Choroid plexus epithelial cell (primary cell): ENCODE data around the gene KIF7.

Source experiments
- DNase-seq: peaks from one replicate; pipeline ENCODE4 v3.0.0-alpha.2; 2010; ENCODE audit warnings: low read depth
- H3K4me3 ChIP-seq: 2 replicates; pipeline ENCODE4 v1.5.1; 2011; ENCODE audit warnings: low read depth, mild to moderate bottlenecking, control low read depth, low read length, moderate library complexity
- CTCF ChIP-seq: conservative IDR thresholded peaks from 2 replicates; pipeline ENCODE4 v1.5.1; 2011; ENCODE audit warnings: low read depth, mild to moderate bottlenecking, control low read depth, inconsistent platforms, low read length, moderate library complexity

Gene KIF7

DNA sequence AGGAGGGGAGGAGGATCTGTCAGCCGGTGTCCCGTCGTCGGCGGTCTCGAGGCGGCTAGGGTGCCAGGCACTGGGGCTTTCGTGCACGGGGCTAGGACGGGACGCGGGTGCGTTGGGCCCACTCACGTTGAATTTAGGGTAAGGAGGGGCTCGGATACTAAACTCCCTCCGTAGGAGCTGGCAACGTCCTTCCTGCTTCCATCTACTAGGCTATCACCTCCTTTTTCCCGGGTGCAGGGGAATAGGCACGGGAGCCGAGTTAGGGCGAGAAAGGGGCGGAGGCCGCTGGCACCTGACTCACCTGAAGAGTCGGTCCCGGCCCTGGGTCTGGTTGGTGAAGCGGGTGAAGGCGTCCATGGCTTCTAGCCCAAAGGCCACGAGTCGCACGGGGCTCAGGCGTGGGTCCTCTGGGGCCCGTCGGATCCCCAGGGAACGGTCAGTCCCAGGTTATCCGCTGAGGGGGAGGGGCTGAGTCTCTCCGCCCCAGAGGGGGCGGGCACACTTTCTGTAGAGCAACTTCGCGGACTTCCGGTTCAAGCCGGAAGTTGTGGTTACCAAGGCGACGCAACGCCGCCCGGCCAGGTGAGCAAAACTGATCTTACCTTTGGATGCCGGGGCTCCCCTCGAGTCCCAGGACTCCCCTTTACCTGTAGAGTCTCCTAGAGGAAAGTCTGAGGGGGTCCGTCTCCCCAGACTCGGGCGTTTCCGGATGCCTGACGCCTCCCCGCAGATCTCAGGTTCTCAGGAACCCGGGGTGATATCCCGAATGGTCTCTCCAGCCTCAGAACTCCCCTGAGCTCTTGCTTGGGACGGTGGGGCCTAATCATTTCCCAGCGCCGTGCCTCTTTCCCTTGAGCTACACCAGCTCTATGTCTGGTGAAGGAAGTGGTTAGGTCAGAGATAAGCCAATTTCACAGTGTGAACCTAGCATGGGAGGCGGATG is 35.3 kb upstream of the KIF7 start, which contains the start of the genes PEX11A and WDR93:
TSS of gene PEX11A (minus strand) at position 479 of the 943 bp plus-strand sequence. CDS start at position 357, 122 bp downstream.
TSS of gene WDR93 (plus strand) at position 536 of the 943 bp plus-strand sequence. CDS start 10,936 bp downstream, outside the sequence.
- TF ChIP-seq CTCF = no peak
- peak; percentile 67 for DNase-seq
- H3K4me3 ChIP-seq = peak within 1 kb of the TSS; percentile 93

GRCh38 chr15:89689930-89690275 is 34.6 kb upstream of the KIF7 start:
- DNase-seq = peak; percentile 12
- H3K4me3 ChIP-seq = peak overlapping the region; percentile 93

DNA sequence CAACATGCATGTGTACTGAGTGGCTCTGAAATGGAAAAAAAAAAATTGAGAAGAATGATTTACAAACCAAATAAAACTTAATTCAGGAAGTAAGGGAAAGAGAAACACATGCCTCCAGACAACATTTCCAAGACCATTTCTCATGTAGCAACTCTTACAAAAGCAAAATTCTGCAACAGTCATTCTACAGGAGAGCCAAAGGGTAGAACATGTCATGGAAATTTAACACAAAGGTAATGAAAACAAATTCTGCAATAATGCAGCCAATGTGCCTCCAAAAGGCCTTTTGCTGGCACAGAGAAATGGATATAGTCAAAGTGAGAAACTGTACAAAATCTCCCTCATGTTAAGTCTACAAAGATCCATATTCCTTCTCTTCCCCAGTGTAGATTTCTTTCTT is 31.3 kb upstream of the KIF7 start:
- no peak for DNase-seq
- no peak for TF ChIP-seq CTCF

DNA sequence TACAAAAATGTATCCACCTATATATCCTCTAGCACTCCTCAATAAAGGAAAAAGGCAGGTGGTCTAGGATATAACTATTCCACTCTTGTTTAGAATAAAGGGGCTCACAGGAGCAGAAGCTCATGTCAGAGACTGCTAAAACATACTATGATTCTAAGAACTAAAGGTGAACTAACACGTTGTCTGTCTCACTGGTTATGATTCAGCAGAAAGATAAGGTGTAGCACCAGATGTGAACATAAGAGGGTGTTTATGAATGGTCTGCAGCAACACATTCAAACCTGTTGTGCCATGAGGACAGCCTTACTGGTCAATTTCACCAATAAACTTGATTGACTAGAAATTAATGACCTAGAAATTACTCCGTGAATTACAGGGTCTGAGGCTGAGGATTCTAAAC is 30.7 kb upstream of the KIF7 start:
- H3K4me3 ChIP-seq = no peak overlapping the region
- DNase-seq = no peak
- no peak for TF ChIP-seq CTCF

More for the DNA sequence above, 31.3 kb upstream of the KIF7 start:
- no peak overlapping the region for H3K4me3 ChIP-seq

DNA sequence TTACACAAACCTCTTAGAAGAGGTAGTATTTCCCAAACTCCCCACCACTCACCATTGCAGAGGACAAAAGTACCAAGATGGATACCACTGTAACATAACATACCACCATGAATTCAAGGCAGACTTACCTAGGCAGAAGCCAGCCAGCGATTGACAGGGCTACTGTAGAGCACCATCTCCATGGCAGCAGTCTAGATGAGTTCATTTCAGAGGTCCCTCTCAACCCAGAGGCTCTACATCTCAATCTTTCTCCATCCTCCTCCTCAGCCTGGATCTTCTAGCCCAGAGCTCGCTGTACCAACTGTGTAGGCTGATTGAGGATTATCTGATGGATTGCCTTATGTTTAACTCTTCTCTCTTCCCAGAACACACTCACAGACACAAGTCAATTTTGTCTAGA is 25.9 kb upstream of the KIF7 start:
- no peak overlapping the region for H3K4me3 ChIP-seq
- DNase-seq = no peak
- TF ChIP-seq CTCF = no peak

DNA sequence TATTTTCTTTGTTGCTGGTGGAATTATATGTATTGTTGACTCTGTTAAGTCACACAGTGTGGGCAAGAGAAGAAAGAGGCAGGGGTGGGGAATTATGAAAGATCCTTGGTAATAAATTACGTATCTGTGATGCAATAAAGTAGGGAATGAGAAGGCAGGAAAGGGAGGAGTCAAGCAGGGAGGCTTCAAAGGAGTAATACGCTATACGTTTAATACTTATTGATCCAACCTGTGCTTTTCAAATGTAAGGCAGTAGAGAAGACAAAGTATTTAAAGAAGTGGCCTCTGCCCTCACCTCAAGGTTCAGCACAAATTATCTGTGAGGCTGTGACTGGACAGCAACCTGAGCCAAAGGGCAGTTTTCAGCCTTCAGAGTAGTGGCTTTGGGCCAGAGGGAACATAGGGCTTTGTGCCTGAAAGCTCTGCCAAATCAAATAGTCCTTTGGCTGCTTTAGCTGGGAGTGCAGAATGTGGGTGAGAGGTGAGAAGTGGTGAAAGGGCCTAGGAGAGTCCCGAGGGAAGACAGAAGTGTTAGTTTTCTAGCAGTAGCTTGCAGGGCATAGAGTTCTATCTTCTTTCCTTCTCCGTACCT is 25.1 kb upstream of the KIF7 start:
- peak overlapping the region; percentile 4 for H3K4me3 ChIP-seq
- peak; percentile 89 for DNase-seq
- no peak for TF ChIP-seq CTCF

DNA sequence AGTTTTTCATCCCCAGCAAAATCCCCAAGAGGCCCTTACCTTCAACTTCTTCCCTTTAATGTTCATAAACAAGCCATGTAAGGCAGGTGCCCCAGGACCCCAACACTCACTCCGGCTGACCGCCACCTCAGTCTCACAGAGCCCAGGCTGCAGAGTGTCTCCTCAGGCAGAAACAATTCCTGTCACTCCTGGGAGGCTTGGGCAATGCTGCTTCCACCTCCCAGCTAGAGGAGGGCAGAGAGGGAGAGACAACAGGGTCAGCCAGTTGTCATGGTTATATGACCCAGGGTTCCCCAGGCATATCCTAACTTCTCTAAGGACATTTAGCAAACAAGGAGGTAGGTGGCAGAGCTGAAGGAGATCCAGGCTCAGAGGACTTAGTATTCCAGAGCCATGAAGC is 23.9 kb upstream of the KIF7 start, which contains the start of gene PLIN1:
TSS of gene PLIN1 (minus strand) at position 156 of the 400 bp plus-strand sequence. CDS start 1,878 bp downstream, outside the sequence.
- TF ChIP-seq CTCF = no peak

More for the DNA sequence above, 23.9 kb upstream of the KIF7 start, which contains the start of gene PLIN1:
- DNase-seq = no peak
- no peak within 1 kb of the TSS for H3K4me3 ChIP-seq
